Measurements from ENCODE around the gene DGLUCY.
A peak's percentile ranks its signal among the peaks of the same experiment; 100 is the strongest.

DGLUCY gene

GRCh38 chr14:91229005-91229382 lies 115.1 kb downstream of the DGLUCY start:
- no peaks in the 10 kb centered on the region for H3K27me3 ChIP-seq (replicated peaks; ENCODE audit: control insufficient read depth, insufficient read depth, low read length, poor library complexity, severe bottlenecking)
- peaks cover 94% of the 10 kb centered on the region for H3K4me1 ChIP-seq (ENCODE audit: control insufficient read depth, insufficient read depth, low read length, poor library complexity, severe bottlenecking)
- H3K27ac ChIP-seq (ENCODE audit: insufficient read depth, low read length, poor library complexity, severe bottlenecking): peak overlapping the region; percentile 89
- peaks cover 4% of the 10 kb centered on the region for H3K36me3 ChIP-seq (ENCODE audit: control insufficient read depth, insufficient read depth, low read length)
- DNase-seq: no peak
- no peaks in the 10 kb centered on the region for H3K9me3 ChIP-seq (ENCODE audit: control insufficient read depth, low read length)
- peak overlapping the region; percentile 3 for H3K4me3 ChIP-seq (ENCODE audit: insufficient read depth, low read depth, low read length, poor library complexity, severe bottlenecking)

DNA sequence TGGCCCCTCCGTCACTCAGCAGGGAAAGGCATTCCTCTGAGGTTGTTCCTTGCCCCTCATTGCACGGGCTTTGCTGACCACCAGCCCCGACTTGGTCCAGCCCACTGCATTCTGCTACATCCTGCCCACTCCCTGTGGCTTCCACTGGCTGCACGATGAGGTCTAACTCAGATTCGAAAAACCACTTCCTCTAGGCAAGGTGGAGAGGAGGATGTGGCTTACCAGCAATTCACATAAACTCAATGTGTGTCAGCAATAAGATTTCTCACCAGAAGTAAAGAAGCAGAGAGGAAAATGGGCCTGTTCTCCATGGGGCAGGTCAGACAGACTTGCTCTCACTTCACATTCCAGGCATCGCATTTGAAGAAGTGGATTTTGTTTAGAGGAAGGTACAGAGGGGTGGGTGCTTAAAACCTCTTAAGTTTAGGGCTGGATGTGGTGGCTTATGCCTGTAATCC lies 115.9 kb downstream of the DGLUCY start:
- Histone ChIP-seq H3K36me3 (ENCODE audit: control insufficient read depth, insufficient read depth, low read length) (peaks cover 4% of the 10 kb centered on the region), H3K4me3 (ENCODE audit: insufficient read depth, low read depth, low read length, poor library complexity, severe bottlenecking) (peak overlapping the region; percentile 3), H3K27me3 (replicated peaks; ENCODE audit: control insufficient read depth, insufficient read depth, low read length, poor library complexity, severe bottlenecking) (no peaks in the 10 kb centered on the region), H3K4me1 (ENCODE audit: control insufficient read depth, insufficient read depth, low read length, poor library complexity, severe bottlenecking) (peaks cover 87% of the 10 kb centered on the region), H3K9me3 (ENCODE audit: control insufficient read depth, low read length) (no peaks in the 10 kb centered on the region), H3K27ac (ENCODE audit: insufficient read depth, low read length, poor library complexity, severe bottlenecking) (peak overlapping the region; percentile 89)
- peak; percentile 56 to 59 (median 57) for DNase-seq

DNA sequence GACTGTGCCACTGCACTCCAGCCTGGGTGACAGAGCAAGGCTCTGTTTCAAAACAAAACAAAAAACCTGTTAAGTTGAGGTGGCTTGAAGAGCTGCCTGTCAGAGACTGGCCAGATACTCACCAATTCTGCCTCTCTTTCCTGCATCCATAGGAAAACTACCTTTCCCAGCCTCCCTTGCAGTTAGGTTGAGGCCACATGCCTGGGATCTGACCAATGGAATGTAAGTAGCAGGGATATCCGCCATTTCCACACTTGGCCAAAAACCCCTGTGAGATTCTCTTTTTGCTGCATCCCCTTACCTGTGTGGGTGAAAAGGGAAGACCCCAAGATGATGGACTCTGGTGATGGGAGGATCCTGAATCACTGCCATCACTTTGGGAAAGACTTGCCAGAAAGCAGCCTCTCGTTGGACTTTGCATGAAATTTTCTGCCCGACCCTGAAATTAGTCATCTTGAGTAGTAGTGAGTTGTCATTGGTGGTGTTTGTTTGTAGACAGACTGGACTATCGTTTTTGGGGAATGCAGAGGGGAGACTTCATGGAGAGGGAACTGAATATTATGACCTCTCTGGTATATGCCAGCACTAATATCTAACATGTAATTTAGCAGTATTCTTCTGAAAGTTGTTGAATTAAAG lies 116.6 kb downstream of the DGLUCY start:
- Histone ChIP-seq H3K9me3 (ENCODE audit: control insufficient read depth, low read length) (no peaks in the 10 kb centered on the region), H3K27me3 (replicated peaks; ENCODE audit: control insufficient read depth, insufficient read depth, low read length, poor library complexity, severe bottlenecking) (no peaks in the 10 kb centered on the region), H3K4me1 (ENCODE audit: control insufficient read depth, insufficient read depth, low read length, poor library complexity, severe bottlenecking) (peaks cover 80% of the 10 kb centered on the region), H3K36me3 (ENCODE audit: control insufficient read depth, insufficient read depth, low read length) (peaks cover 4% of the 10 kb centered on the region), H3K27ac (ENCODE audit: insufficient read depth, low read length, poor library complexity, severe bottlenecking) (peak overlapping the region; percentile 89), H3K4me3 (ENCODE audit: insufficient read depth, low read depth, low read length, poor library complexity, severe bottlenecking) (peak overlapping the region; percentile 17)
- DNase-seq: no peak

- Histone ChIP-seq H3K27me3 (replicated peaks; ENCODE audit: control insufficient read depth, insufficient read depth, low read length, poor library complexity, severe bottlenecking) (no peaks in the 10 kb centered on the region), H3K4me1 (ENCODE audit: control insufficient read depth, insufficient read depth, low read length, poor library complexity, severe bottlenecking) (peaks cover 76% of the 10 kb centered on the region), H3K9me3 (ENCODE audit: control insufficient read depth, low read length) (no peaks in the 10 kb centered on the region), H3K36me3 (ENCODE audit: control insufficient read depth, insufficient read depth, low read length) (peaks cover 4% of the 10 kb centered on the region), H3K27ac (ENCODE audit: insufficient read depth, low read length, poor library complexity, severe bottlenecking) (peak overlapping the region; percentile 89), H3K4me3 (ENCODE audit: insufficient read depth, low read depth, low read length, poor library complexity, severe bottlenecking) (peak overlapping the region; percentile 18)
- DNase-seq: no peak
Measured at GRCh38 chr14:91231446-91231845, 117.6 kb downstream of the DGLUCY start.

- peak overlapping the region; percentile 18 for H3K4me3 ChIP-seq (ENCODE audit: insufficient read depth, low read depth, low read length, poor library complexity, severe bottlenecking)
- no peaks in the 10 kb centered on the region for H3K27me3 ChIP-seq (replicated peaks; ENCODE audit: control insufficient read depth, insufficient read depth, low read length, poor library complexity, severe bottlenecking)
- no peaks in the 10 kb centered on the region for H3K9me3 ChIP-seq (ENCODE audit: control insufficient read depth, low read length)
- H3K4me1 ChIP-seq (ENCODE audit: control insufficient read depth, insufficient read depth, low read length, poor library complexity, severe bottlenecking): peaks cover 70% of the 10 kb centered on the region
- H3K27ac ChIP-seq (ENCODE audit: insufficient read depth, low read length, poor library complexity, severe bottlenecking): peak overlapping the region; percentile 89
- H3K36me3 ChIP-seq (ENCODE audit: control insufficient read depth, insufficient read depth, low read length): peaks cover 4% of the 10 kb centered on the region
- DNase-seq: no peak
Measured at GRCh38 chr14:91232052-91232451, 118.2 kb downstream of the DGLUCY start.

GRCh38 chr14:91232603-91233002 lies 118.7 kb downstream of the DGLUCY start:
- Histone ChIP-seq H3K9me3 (ENCODE audit: control insufficient read depth, low read length) (no peaks in the 10 kb centered on the region), H3K27me3 (replicated peaks; ENCODE audit: control insufficient read depth, insufficient read depth, low read length, poor library complexity, severe bottlenecking) (no peaks in the 10 kb centered on the region), H3K4me3 (ENCODE audit: insufficient read depth, low read depth, low read length, poor library complexity, severe bottlenecking) (no peak overlapping the region), H3K36me3 (ENCODE audit: control insufficient read depth, insufficient read depth, low read length) (peaks cover 4% of the 10 kb centered on the region), H3K27ac (ENCODE audit: insufficient read depth, low read length, poor library complexity, severe bottlenecking) (peak overlapping the region; percentile 89), H3K4me1 (ENCODE audit: control insufficient read depth, insufficient read depth, low read length, poor library complexity, severe bottlenecking) (peaks cover 64% of the 10 kb centered on the region)
- DNase-seq: no peak

DNA sequence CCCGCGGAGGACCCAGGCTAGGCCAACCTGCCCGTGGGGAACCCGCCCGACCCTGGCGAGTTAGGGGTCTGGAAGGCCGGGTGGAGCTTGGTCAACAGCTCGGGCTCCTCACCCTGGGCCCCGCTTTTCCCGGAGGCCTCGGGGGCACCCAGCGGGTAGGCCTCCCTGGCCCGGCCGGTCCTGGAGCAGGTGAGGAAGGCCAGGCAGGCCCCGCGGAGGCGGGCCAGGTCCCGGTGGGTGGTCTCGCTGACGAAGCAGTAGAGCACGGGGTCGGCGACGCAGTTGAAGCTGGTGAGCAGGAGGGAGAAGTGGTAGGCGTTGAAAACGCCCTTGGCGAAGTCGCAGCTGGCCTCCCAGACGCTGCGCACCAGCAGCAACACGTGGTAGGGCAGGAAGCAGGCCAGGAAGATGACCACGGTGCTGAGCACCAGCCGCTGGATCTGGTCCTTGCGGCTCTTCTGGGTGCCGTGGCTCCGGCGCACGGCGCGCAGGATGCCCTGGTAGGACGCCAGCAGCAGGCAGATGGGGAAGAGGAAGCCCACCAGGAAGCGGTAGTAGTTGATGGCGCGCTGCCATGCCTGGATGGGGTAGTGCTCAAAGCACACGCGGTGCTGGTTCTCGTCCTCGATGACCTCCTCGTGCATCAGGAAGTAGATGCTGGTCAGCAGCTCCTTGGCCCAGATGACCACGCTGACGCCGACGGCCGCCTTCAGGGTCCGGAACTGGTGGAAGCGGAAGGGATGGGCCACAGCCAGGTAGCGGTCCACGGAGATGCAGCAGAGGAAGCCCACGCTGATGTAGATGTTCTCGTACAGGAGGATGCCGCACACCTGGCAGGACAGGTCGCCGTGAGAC lies 120.3 kb downstream of the DGLUCY start:
- no peak for DNase-seq
- Histone ChIP-seq H3K4me3 (ENCODE audit: insufficient read depth, low read depth, low read length, poor library complexity, severe bottlenecking) (no peak overlapping the region), H3K27me3 (replicated peaks; ENCODE audit: control insufficient read depth, insufficient read depth, low read length, poor library complexity, severe bottlenecking) (no peaks in the 10 kb centered on the region), H3K36me3 (ENCODE audit: control insufficient read depth, insufficient read depth, low read length) (peaks cover 4% of the 10 kb centered on the region), H3K4me1 (ENCODE audit: control insufficient read depth, insufficient read depth, low read length, poor library complexity, severe bottlenecking) (peaks cover 49% of the 10 kb centered on the region), H3K27ac (ENCODE audit: insufficient read depth, low read length, poor library complexity, severe bottlenecking) (no peak overlapping the region), H3K9me3 (ENCODE audit: control insufficient read depth, low read length) (no peaks in the 10 kb centered on the region)

DNA sequence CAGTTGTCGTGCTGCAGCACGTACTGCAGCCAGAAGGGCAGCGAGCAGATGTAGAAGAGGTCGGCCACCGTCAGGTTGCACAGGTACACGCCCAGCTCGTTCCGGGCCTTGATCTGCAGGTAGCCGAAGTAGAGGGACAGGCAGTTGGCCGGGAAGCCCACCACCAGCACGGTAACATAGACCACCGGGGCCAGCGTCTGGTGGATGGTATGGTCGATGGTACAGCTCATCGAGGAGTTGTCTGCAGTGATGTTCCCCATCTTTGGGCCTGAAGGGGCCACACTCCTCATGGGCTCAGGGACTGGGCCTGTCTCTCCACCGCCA lies 120.9 kb downstream of the DGLUCY start:
- Histone ChIP-seq H3K36me3 (ENCODE audit: control insufficient read depth, insufficient read depth, low read length) (peaks cover 4% of the 10 kb centered on the region), H3K4me1 (ENCODE audit: control insufficient read depth, insufficient read depth, low read length, poor library complexity, severe bottlenecking) (peaks cover 43% of the 10 kb centered on the region), H3K27me3 (replicated peaks; ENCODE audit: control insufficient read depth, insufficient read depth, low read length, poor library complexity, severe bottlenecking) (no peaks in the 10 kb centered on the region), H3K27ac (ENCODE audit: insufficient read depth, low read length, poor library complexity, severe bottlenecking) (no peak overlapping the region), H3K9me3 (ENCODE audit: control insufficient read depth, low read length) (no peaks in the 10 kb centered on the region), H3K4me3 (ENCODE audit: insufficient read depth, low read depth, low read length, poor library complexity, severe bottlenecking) (no peak overlapping the region)
- DNase-seq: no peak

DNA sequence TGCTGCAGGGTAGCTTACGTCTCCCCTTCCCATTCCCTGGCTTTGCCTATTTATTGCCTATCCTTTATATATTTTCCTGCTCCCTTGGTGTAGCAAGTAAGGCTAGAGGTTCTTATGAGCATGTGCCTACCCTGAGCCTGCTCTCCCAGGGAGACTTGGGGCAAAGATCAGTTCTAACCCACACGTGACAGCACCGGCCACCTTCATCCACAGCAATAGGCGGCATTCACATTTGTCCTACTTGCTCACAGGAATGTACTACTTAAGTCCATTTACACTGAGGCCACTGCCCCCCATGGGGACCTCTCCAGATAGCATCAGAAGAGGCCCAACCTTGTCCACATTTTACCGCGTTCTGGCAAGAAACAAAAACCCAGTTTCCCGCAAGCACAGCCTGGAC lies 122.0 kb downstream of the DGLUCY start:
- Histone ChIP-seq H3K27ac (ENCODE audit: insufficient read depth, low read length, poor library complexity, severe bottlenecking) (no peak overlapping the region), H3K27me3 (replicated peaks; ENCODE audit: control insufficient read depth, insufficient read depth, low read length, poor library complexity, severe bottlenecking) (no peaks in the 10 kb centered on the region), H3K4me1 (ENCODE audit: control insufficient read depth, insufficient read depth, low read length, poor library complexity, severe bottlenecking) (peaks cover 35% of the 10 kb centered on the region), H3K9me3 (ENCODE audit: control insufficient read depth, low read length) (no peaks in the 10 kb centered on the region), H3K4me3 (ENCODE audit: insufficient read depth, low read depth, low read length, poor library complexity, severe bottlenecking) (no peak overlapping the region), H3K36me3 (ENCODE audit: control insufficient read depth, insufficient read depth, low read length) (peaks cover 4% of the 10 kb centered on the region)
- DNase-seq: no peak

GRCh38 chr14:91237219-91237618 lies 123.3 kb downstream of the DGLUCY start:
- H3K27me3 ChIP-seq (replicated peaks; ENCODE audit: control insufficient read depth, insufficient read depth, low read length, poor library complexity, severe bottlenecking): no peaks in the 10 kb centered on the region
- no peaks in the 10 kb centered on the region for H3K9me3 ChIP-seq (ENCODE audit: control insufficient read depth, low read length)
- H3K4me1 ChIP-seq (ENCODE audit: control insufficient read depth, insufficient read depth, low read length, poor library complexity, severe bottlenecking): peaks cover 28% of the 10 kb centered on the region
- no peak for DNase-seq
- no peak overlapping the region for H3K4me3 ChIP-seq (ENCODE audit: insufficient read depth, low read depth, low read length, poor library complexity, severe bottlenecking)
- H3K27ac ChIP-seq (ENCODE audit: insufficient read depth, low read length, poor library complexity, severe bottlenecking): no peak overlapping the region
- peaks cover 4% of the 10 kb centered on the region for H3K36me3 ChIP-seq (ENCODE audit: control insufficient read depth, insufficient read depth, low read length)
